Neural cell (in vitro differentiated cells): Measurements from ENCODE around the gene CCDC136. TPM values are rescaled to one million over a fixed set of nuclear protein-coding genes. Genes with fewer than 3 reads are reported as not detected.

Experiments
- H2AFZ ChIP-seq: fragments of 200-600, 300-800 bp; sonication (generic), shearing (Covaris generic); 2 replicates; pipeline ENCODE4 v1.6.0; 2014; ENCODE audit warnings: low read depth, mild to moderate bottlenecking, antibody characterized with exemption, low read length, moderate library complexity
- H3F3A ChIP-seq: fragments of 200-600 bp; shearing (Covaris generic); 2 replicates; pipeline ENCODE4 v1.6.1; 2016; ENCODE audit warnings: mild to moderate bottlenecking, moderate library complexity, mixed read lengths, antibody characterized with exemption, low read length; ENCODE audit not compliant: insufficient read depth, poor library complexity, severe bottlenecking
- H3K27ac ChIP-seq: fragments of 200-600, 300-800 bp; sonication (generic), shearing (Covaris generic); 2 replicates; pipeline ENCODE4 v1.5.1; 2014; ENCODE audit warnings: mild to moderate bottlenecking, low read length, moderate library complexity
- H3K27me3 ChIP-seq: fragments of 300-800, 200-600 bp; sonication (generic), shearing (Covaris generic); 2 replicates; pipeline ENCODE4 v1.6.0; 2014; ENCODE audit warnings: mild to moderate bottlenecking, low read depth, low read length, moderate library complexity; ENCODE audit not compliant: insufficient read depth
- H3K36me3 ChIP-seq: fragments of 300-800, 200-600 bp; sonication (generic), shearing (Covaris generic); 2 replicates; pipeline ENCODE4 v1.5.1; 2014; ENCODE audit warnings: mild to moderate bottlenecking, antibody characterized with exemption, low read length, moderate library complexity; ENCODE audit not compliant: insufficient read depth
- H3K4me2 ChIP-seq: fragments of 300-800, 200-600 bp; sonication (generic), shearing (Covaris generic); 2 replicates; pipeline ENCODE4 v1.6.0; 2014; ENCODE audit warnings: mild to moderate bottlenecking, low read length
- H3K4me3 ChIP-seq: fragments of 300-800, 200-600 bp; sonication (generic), shearing (Covaris generic); 2 replicates; pipeline ENCODE4 v1.5.1; 2014; ENCODE audit warnings: mild to moderate bottlenecking, low read length, moderate library complexity
- H3K79me2 ChIP-seq: fragments of 200-600 bp; shearing (Covaris generic); replicated peaks from 2 replicates; pipeline ENCODE4 v1.6.0; 2014; ENCODE audit warnings: mild to moderate bottlenecking, low read length, moderate library complexity; ENCODE audit not compliant: insufficient read depth
- H3K9ac ChIP-seq: fragments of 300-800, 200-600 bp; sonication (generic), shearing (Covaris generic); 2 replicates; pipeline ENCODE4 v1.6.1; 2016; ENCODE audit warnings: mild to moderate bottlenecking, low read length, mixed read lengths
- H3K9me2 ChIP-seq: fragments of 200-600 bp; shearing (Covaris generic); 2 replicates; pipeline ENCODE4 v1.6.1; 2016; ENCODE audit warnings: mild to moderate bottlenecking, low read length, mixed read lengths; ENCODE audit not compliant: insufficient read depth
- H3K9me3 ChIP-seq: fragments of 200-600, 300-800 bp; sonication (generic), shearing (Covaris generic); 2 replicates; pipeline ENCODE4 v1.6.1; 2016; ENCODE audit warnings: mild to moderate bottlenecking, mixed run types, low read length, moderate library complexity, mixed read lengths
- H4K20me1 ChIP-seq: fragments of 200-600 bp; shearing (Covaris generic); 2 replicates; pipeline ENCODE4 v1.6.1; 2016; ENCODE audit warnings: mild to moderate bottlenecking, mixed run types; ENCODE audit not compliant: insufficient read depth
- CTCF ChIP-seq: fragments of 450-650 bp; IDR thresholded peaks from 2 replicates; pipeline ENCODE4 v1.5.1; 2014; ENCODE audit warnings: antibody characterized with exemption, mild to moderate bottlenecking, moderate library complexity; ENCODE audit not compliant: poor library complexity, severe bottlenecking
- EP300 ChIP-seq: fragments of 450-650 bp; conservative IDR thresholded peaks from 2 replicates; pipeline ENCODE4 v1.6.1; 2014; ENCODE audit warnings: antibody characterized with exemption, mild to moderate bottlenecking, moderate library complexity; ENCODE audit not compliant: poor library complexity, severe bottlenecking
- EZH2 ChIP-seq: fragments of 200-600, 300-800 bp; shearing (Covaris generic), sonication (generic); IDR thresholded peaks from 2 replicates; pipeline ENCODE4 v1.6.1; 2014; ENCODE audit warnings: antibody characterized with exemption, low read length, borderline replicate concordance, mild to moderate bottlenecking; ENCODE audit not compliant: insufficient read depth, poor library complexity, severe bottlenecking
- MXI1 ChIP-seq: fragments of 450-650 bp; conservative IDR thresholded peaks from 2 replicates; pipeline ENCODE4 v1.6.1; 2014; ENCODE audit warnings: antibody characterized with exemption, mild to moderate bottlenecking; ENCODE audit not compliant: poor library complexity, severe bottlenecking
- POLR2AphosphoS5 ChIP-seq: IDR thresholded peaks from 2 replicates; pipeline ENCODE4 v1.6.1; 2012
- RAD21 ChIP-seq: fragments of 450-650 bp; conservative IDR thresholded peaks from 2 replicates; pipeline ENCODE4 v1.6.1; 2014; ENCODE audit warnings: antibody characterized with exemption, mild to moderate bottlenecking, moderate library complexity
- REST ChIP-seq: IDR thresholded peaks from 2 replicates; pipeline ENCODE4 v1.6.1; 2012; ENCODE audit warnings: borderline replicate concordance
- SMC3 ChIP-seq: fragments of 450-650 bp; conservative IDR thresholded peaks from 2 replicates; pipeline ENCODE4 v1.6.1; 2014; ENCODE audit warnings: antibody characterized with exemption, mild to moderate bottlenecking, moderate library complexity; ENCODE audit not compliant: poor library complexity
- TAF1 ChIP-seq: IDR thresholded peaks from 2 replicates; pipeline ENCODE4 v1.6.1; 2012; ENCODE audit warnings: low read depth
- polyA plus RNA-seq: library from polyadenylated mRNA; depleted of rRNA; stranded (reverse); fragments of >200 nt; gene quantifications from 2 replicates; pipeline ENCODE4 v1.2.3, GENCODE V29; 2014

The CCDC136 gene
- polyA plus RNA-seq, 1 donor from 2014 or later: 42.5 TPM

GRCh38 chr7:128865303-128865702 lies 73.5 kb downstream of the CCDC136 start:
- H3K27me3 ChIP-seq: peaks cover 23% of the 10 kb centered on the region
- no peak overlapping the region for H3K9ac ChIP-seq
- H3K4me3 ChIP-seq: no peak overlapping the region
- no peak overlapping the region for H2AFZ ChIP-seq
- no peaks in the 10 kb centered on the region for H3F3A ChIP-seq
- H3K79me2 ChIP-seq: peaks cover 11% of the 10 kb centered on the region
- H3K27ac ChIP-seq: no peak overlapping the region
- H3K9me2 ChIP-seq: no peaks in the 10 kb centered on the region
- no peaks in the 10 kb centered on the region for H3K9me3 ChIP-seq
- no peak overlapping the region for H3K4me2 ChIP-seq
- H3K36me3 ChIP-seq: no peaks in the 10 kb centered on the region
- no peaks in the 10 kb centered on the region for H4K20me1 ChIP-seq
- TF ChIP-seq MXI1 (no peak), POLR2AphosphoS5 (no peak), REST (no peak), SMC3 (no peak), EP300 (no peak), RAD21 (no peak), CTCF (no peak), TAF1 (no peak), EZH2 (no peak)

GRCh38 chr7:128865996-128866877 lies 74.5 kb downstream of the CCDC136 start:
- no peaks in the 10 kb centered on the region for H3K9me3 ChIP-seq

More at GRCh38 chr7:128865996-128866877, 74.5 kb downstream of the CCDC136 start:
- Histone ChIP-seq H3K9ac (no peak overlapping the region), H3K79me2 (peaks cover 11% of the 10 kb centered on the region), H3F3A (no peaks in the 10 kb centered on the region), H3K9me2 (no peaks in the 10 kb centered on the region), H3K4me2 (no peak overlapping the region), H2AFZ (no peak overlapping the region), H3K27me3 (peaks cover 27% of the 10 kb centered on the region), H3K4me3 (no peak overlapping the region), H4K20me1 (no peaks in the 10 kb centered on the region), H3K27ac (no peak overlapping the region), H3K36me3 (no peaks in the 10 kb centered on the region)
- TF ChIP-seq EP300: no peak
- TF ChIP-seq POLR2AphosphoS5: no peak
- no peak for TF ChIP-seq MXI1
- TF ChIP-seq CTCF: no peak
- TF ChIP-seq RAD21: no peak
- TF ChIP-seq REST: no peak
- no peak for TF ChIP-seq TAF1
- TF ChIP-seq SMC3: no peak
- TF ChIP-seq EZH2: no peak
